Fibroblast of skin of right biceps (primary cell): Measurements from ENCODE around the gene UNKL.
A peak's percentile ranks its signal among the peaks of the same experiment; 100 is the strongest.

Source experiments
- DNase-seq: peaks from one replicate; pipeline ENCODE4 v3.0.0-alpha.2; 2013

UNKL gene, protein sequence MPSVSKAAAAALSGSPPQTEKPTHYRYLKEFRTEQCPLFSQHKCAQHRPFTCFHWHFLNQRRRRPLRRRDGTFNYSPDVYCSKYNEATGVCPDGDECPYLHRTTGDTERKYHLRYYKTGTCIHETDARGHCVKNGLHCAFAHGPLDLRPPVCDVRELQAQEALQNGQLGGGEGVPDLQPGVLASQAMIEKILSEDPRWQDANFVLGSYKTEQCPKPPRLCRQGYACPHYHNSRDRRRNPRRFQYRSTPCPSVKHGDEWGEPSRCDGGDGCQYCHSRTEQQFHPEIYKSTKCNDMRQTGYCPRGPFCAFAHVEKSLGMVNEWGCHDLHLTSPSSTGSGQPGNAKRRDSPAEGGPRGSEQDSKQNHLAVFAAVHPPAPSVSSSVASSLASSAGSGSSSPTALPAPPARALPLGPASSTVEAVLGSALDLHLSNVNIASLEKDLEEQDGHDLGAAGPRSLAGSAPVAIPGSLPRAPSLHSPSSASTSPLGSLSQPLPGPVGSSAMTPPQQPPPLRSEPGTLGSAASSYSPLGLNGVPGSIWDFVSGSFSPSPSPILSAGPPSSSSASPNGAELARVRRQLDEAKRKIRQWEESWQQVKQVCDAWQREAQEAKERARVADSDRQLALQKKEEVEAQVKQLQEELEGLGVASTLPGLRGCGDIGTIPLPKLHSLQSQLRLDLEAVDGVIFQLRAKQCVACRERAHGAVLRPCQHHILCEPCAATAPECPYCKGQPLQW

GRCh38 chr16:1414532-1415260, at the start of gene UNKL:
TSS of gene UNKL (minus strand) at chr16:1414704. CDS start at chr16:1414691, 13 bp downstream.
- peak; percentile 51 for DNase-seq

DNA sequence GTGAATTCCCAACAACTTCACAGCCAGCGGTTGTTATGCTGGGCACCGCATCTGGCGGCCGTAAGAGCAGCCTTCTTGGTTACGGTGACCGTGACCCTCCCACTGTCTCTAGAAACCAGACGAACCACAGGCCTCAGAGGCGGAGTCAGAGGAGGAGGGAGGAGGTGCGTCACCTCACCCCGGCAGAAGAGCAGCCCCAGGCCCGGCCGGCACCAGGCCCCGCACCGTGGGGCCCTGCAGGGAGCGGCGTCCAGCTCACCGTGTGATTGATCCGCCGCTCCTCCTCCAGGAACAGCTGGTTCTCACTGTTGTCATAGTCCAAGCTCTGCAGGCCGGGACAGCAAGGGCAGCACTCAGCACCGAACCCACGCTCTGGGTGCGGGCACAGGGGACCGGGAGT, 46.6 kb upstream of the UNKL start:
- no peak for DNase-seq

DNA sequence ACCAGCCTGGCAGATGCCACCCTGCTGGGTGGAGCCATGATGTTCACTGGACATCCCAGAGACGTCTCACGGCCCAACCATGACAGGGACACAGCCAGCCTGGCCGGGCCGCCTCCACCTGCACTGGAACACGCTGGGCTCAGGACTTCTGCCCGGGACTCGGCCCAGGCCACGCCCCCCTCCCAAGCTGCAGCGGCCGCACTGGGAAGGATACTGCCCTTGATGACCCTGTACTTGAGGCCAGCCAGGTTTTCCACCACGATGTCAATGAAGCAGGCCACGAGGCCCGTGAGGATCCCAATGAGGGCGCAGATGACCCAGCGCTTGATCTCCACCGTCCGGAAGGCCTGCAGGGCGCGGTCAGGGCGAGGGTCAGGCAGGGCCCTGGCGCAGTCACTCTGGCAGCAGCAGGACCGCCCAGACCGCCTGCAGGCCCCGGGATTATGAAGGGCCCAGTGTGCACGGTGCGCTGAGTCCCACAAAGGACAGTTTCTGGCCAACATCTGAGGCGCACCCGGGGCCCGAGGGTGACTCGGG, 46.2 kb upstream of the UNKL start:
- no peak for DNase-seq

GRCh38 chr16:1459967-1460366, 45.5 kb upstream of the UNKL start:
- DNase-seq = no peak

GRCh38 chr16:1458977-1459341, 44.5 kb upstream of the UNKL start:
- DNase-seq = no peak

DNA sequence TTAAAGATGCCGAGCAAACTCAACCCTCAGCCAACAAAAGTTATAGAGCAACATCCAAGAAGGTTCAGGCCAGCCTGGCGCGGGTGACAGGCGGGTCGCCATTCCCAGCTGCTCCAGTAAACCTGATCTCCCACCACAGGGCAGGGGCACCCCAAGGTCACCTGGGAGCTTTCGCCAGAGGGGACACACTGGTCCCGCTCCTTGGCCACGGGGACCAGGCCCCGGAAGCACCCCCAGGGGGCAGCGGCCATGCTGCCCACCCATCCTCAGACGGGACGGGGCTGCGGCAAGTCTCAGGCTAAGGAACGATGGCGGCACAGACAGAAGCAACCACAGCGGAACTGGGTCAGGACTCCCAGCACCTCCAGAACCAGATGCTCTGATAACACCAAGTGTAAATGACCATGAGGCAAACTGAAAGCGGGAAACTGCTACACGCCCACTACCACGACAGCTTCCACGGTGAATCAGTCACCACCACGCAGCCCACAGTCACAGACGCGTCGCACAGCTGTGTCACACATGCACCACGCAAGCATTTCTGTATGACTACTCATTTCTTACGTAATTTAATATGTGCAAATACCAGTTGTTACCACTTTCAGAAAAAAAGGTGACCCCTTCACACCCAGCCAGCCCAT, 44.0 kb upstream of the UNKL start:
- DNase-seq = peak; percentile 45

DNA sequence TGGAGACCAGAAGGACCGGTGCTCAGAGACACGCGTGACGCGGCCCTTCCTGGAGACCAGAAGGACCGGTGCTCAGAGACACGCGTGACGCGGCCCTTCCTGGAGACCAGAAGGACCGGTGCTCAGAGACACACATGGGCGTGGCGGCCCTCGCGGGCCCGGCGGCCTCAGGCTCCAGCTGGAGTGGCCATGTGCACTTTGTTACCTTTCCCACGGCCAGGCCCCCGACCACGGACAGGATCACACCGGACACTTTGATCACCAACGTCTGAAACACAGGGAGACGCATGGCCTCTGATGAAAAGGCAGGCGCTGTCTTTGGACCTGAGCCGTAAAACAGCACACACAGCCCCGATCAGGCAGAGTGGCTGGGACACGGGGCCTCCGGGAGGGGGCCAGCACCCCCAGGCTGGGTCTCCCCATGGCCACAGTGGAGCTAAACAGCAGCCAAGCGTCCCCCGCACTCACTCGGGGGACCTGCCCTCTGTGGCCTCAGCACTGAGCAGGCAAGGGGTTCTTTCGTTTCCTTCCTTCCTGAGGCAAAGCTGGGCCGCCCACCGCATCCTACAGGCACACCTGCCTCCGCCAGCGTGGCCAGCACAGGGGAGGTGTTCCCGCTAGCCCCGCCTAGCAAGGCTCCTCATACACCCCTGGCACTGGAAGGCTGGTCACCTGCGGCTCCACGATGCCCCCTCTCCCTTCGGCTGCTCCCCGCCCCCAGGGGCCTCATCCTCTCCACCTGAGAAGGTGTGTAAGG, 43.2 kb upstream of the UNKL start:
- DNase-seq = no peak

- no peak for DNase-seq
These were observed 42.4 kb upstream of the UNKL start for GRCh38 chr16:1456951-1457350.

DNA sequence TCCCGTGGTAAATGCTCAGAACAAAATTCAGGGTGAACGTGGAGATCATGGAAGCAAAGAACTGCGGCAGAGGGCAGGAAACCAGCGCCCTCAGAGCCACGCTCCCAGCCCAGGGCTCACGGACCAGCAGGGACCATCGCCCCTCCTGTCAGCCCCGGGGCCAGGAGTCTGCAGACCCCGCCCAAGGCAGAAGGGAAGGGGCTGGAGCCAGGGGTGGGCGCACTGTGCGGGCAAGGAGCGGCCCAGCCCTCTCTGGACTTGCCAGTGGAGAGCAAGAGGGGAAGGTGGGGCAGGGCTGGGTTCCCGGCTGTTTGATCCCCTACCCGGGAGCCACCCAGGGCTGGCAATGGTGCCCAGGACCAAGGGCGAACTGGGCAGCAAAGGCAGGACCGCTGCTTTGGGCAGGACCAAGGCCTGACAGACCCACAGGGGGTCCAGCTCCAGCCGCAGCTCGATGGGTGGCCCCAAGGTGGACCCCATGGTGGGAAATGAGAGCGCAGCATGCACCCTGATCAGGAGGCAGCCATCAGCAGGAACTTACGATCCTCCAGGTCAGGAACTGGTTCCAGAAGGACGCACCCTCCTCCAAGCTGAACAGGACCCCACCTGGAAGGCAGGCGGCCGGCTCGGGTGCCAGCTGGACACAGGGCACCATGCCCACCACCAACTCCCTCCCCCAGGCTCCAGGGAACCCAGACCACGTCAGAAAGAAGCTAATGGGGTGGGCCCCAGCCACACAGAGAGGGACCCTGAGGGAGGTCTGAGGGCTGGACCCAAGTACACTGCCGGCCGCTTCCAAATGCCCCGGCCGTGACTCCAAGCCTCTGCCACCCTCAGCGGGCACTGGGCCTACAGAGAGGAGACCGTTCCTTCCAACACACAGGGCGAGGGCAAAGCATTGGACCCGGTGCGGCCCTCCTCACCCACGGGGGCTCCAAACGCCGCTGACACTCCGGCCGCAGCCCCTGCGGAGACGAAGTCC, 41.0 kb upstream of the UNKL start:
- DNase-seq = no peak

DNA sequence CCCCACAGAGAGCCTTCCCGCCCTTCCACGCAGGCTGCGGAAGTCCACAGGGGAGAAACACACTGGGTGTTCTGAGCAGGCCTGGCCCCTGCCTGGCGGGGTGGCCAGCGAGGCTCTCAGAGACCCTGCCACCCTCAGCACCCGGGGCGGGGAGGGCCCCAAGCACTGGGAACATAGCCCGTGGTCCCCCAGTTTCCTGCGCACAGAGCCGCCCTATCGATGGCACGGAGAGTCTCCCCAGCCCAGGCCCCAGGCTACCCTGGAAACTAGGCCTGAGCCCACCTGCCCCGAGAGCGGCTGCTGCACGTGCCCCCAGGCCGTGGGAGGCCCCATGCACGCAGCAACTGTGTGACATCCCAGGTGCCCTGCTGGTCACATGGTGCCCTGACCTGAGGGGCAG, 40.1 kb upstream of the UNKL start:
- DNase-seq = no peak

DNA sequence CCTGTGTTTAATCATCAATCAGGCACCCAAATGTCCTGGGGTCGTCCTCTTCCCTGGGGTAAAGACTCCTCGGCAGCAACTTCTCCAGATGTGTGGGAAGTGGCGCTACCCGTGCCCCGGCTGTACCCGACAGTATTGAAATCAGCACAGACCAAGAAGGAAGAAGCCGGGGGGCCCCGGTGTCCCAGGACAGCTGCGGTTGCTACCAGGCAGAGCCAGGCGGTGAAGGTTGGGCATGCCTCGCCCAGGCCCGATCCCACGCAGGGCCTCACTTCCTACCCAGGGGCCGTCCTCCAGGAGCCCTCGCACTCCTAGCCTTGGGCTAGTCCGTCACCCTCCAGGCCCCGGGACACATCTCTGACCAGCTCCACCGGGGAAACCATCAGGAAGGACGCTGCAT, 38.8 kb upstream of the UNKL start:
- DNase-seq = no peak

DNA sequence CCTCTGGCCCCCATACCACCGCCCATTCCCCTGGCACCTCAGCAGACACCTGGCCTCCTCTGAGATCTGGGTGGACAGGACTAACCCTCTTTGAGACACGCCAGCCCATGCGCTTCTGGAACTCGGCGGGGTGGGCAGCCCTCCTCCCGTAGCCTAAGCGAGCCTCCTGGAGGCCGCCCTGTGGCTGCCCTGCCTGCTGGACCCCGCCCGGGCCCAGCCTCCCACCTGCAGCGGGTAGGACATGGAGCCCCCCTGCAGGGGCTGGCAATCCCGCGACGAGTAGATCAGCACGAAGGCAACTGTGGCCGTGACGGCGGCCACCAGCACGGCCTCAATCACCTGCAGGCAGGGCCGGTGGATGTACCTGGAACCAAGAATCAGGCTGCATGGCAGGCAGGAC, 38.0 kb upstream of the UNKL start:
- no peak for DNase-seq

- DNase-seq = no peak
These were observed 37.3 kb upstream of the UNKL start for GRCh38 chr16:1451702-1452392.

- no peak for DNase-seq
These were observed 36.3 kb upstream of the UNKL start for GRCh38 chr16:1450841-1451240.

DNA sequence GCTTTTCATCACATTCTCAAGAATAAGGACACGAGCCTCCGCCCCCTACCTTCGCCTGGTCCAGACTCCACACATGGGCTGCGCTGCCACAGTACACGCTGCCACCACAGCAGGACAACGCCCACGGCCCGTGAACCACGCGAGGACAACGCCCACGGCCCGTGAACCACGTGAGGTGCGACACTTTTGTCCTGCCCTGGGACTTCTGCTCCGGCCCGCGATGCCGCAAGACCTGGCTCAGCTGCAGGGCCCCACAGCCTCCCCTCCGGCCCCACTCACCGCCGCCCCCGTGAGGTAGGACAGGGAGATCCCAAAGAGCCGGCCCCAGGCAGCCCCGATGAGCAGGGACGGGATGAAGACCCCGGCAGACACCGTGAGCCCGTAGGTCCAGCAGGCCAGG, 35.7 kb upstream of the UNKL start:
- DNase-seq = no peak

GRCh38 chr16:1449201-1449788, 34.8 kb upstream of the UNKL start:
- no peak for DNase-seq

GRCh38 chr16:1448536-1449116, 34.1 kb upstream of the UNKL start:
- no peak for DNase-seq

DNA sequence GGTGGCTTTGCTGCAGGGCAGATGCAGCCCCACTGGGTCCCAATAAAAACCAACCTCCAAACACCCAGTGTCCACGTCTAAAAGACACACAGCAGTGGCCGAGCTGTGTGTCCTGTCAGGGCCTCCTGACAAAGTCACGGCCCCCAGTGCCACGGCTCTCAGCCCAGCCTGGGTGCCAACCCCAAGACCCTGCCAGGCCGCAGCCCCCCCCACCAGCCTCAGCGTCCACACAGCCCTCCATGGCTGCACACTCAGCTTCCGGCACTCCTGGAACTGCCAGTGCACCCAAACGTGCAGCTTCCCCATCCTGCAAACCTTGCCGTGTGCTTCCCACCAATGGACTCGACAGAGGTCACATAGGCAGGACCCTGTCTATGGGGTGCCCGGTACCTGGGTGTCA, 33.5 kb upstream of the UNKL start:
- no peak for DNase-seq

DNA sequence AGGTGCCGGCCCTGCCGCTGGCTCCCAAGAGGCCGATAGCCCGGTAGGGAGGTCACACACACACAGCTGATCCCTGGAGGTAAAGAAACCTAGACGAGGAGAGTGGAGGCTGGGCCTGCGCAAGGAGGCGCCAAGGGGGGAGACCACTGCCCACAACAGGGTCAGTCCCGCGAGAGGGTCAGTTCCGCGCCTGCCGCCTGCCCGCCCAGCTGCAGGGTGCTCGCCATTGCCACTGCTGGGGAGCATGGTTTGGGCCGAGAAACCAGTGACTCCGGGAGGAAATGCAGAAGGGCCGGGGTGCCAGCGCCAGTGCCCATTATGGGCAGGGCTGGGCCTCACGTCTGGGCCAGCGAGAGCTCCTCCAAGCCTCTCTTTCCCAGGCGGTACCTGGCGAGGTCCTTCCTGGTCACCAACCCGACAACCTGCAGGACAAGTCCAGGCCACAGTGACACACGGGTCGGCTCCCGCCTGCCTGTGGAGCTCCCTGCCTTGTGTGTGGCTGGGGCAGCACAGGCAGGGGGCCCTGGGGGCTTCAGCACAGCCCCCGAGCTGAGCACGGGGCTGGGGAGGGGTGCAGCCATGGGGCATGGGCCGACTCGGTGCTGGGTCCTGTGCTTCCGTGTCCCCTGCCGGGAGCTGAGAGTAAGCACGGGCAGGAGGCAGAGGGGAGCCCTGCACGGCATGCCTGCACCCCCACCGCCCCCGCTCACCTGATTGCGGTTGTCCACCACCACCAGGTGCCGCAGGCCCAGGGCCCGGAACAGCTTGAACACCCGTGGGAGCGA, 32.0 kb upstream of the UNKL start:
- no peak for DNase-seq
